HuH-7 (cell line): ENCODE measurements around the gene FAM117B.
"Not testable (repeated sequence)": the region's sequence is repeated elsewhere in the genome, so short reads cannot be mapped to it uniquely, and the experiment has no call there.

Experiments
- DNase-seq: peaks from one replicate; pipeline ENCODE4 v3.0.0; 2011; ENCODE audit warnings: low spot score

Gene FAM117B

GRCh38 chr2:202638721-202639120 is 4.0 kb downstream of the FAM117B start:
- no peak for DNase-seq

GRCh38 chr2:202639231-202639630 is 4.5 kb downstream of the FAM117B start:
- DNase-seq, result no peak

GRCh38 chr2:202642567-202642966 is 7.8 kb downstream of the FAM117B start:
- DNase-seq, result no peak

- no peak for DNase-seq
Measured at GRCh38 chr2:202643012-202643858, 8.5 kb downstream of the FAM117B start.

- no peak for DNase-seq
Measured at GRCh38 chr2:202652119-202652518, 17.4 kb downstream of the FAM117B start.

GRCh38 chr2:202653890-202654289 is 19.1 kb downstream of the FAM117B start:
- no peak for DNase-seq

- DNase-seq, result no peak
Measured at GRCh38 chr2:202657876-202658275, 23.1 kb downstream of the FAM117B start.

- no peak for DNase-seq
Measured at GRCh38 chr2:202660796-202661195, 26.0 kb downstream of the FAM117B start.

GRCh38 chr2:202669841-202670240 is 35.1 kb downstream of the FAM117B start:
- DNase-seq, result no peak

GRCh38 chr2:202671317-202672035 is 36.7 kb downstream of the FAM117B start:
- no peak for DNase-seq

GRCh38 chr2:202675097-202675496 is 40.3 kb downstream of the FAM117B start:
- not testable (repeated sequence) for DNase-seq

GRCh38 chr2:202679980-202680379 is 45.2 kb downstream of the FAM117B start:
- no peak for DNase-seq

- no peak for DNase-seq
Measured at GRCh38 chr2:202680512-202680911, 45.7 kb downstream of the FAM117B start.

GRCh38 chr2:202681688-202682205 is 47.0 kb downstream of the FAM117B start:
- DNase-seq, result no peak

- no peak for DNase-seq
Measured at GRCh38 chr2:202682274-202682673, 47.5 kb downstream of the FAM117B start.

- DNase-seq, result no peak
Measured at GRCh38 chr2:202687276-202687675, 52.5 kb downstream of the FAM117B start.

- DNase-seq, result no peak
Measured at GRCh38 chr2:202689459-202689858, 54.7 kb downstream of the FAM117B start.

- DNase-seq, result no peak
Measured at GRCh38 chr2:202689898-202690297, 55.1 kb downstream of the FAM117B start.

- DNase-seq, result no peak
Measured at GRCh38 chr2:202690321-202690900, 55.6 kb downstream of the FAM117B start.

- DNase-seq, result no peak
Measured at GRCh38 chr2:202693503-202693902, 58.7 kb downstream of the FAM117B start.

GRCh38 chr2:202695166-202695565 is 60.4 kb downstream of the FAM117B start:
- DNase-seq, result peak; percentile 51

GRCh38 chr2:202700075-202700901 is 65.5 kb downstream of the FAM117B start:
- no peak for DNase-seq
